Islet precursor cell (in vitro differentiated cells): ENCODE results near the gene KRTAP10-12.
A peak's percentile ranks its signal among the peaks of the same experiment; 100 is the strongest.

Experiments
- DNase-seq: peaks from one replicate; pipeline ENCODE4 v3.0.0-alpha.2; 2018

KRTAP10-12 gene

GRCh38 chr21:44734841-44735240 is 37.9 kb downstream of the KRTAP10-12 start:
- no peak for DNase-seq

- no peak for DNase-seq
These were observed 38.8 kb downstream of the KRTAP10-12 start for GRCh38 chr21:44735821-44736220.

GRCh38 chr21:44736291-44737004 is 39.5 kb downstream of the KRTAP10-12 start:
- DNase-seq, result no peak

GRCh38 chr21:44737706-44738354 is 40.9 kb downstream of the KRTAP10-12 start:
- no peak for DNase-seq

- no peak for DNase-seq
These were observed 41.6 kb downstream of the KRTAP10-12 start for GRCh38 chr21:44738621-44739020.

GRCh38 chr21:44739316-44739715 is 42.3 kb downstream of the KRTAP10-12 start:
- no peak for DNase-seq

- DNase-seq, result peak; percentile 26
These were observed 43.8 kb downstream of the KRTAP10-12 start for GRCh38 chr21:44740742-44741141.

- DNase-seq, result no peak
These were observed 44.9 kb downstream of the KRTAP10-12 start for GRCh38 chr21:44741921-44742320.

- DNase-seq, result no peak
These were observed 45.6 kb downstream of the KRTAP10-12 start for GRCh38 chr21:44742418-44743153.
